GM19025 (cell line): ENCODE data around the gene PHRF1.

Source experiments
- ATAC-seq: cut with Tn5 transposase; IDR thresholded peaks from one replicate; pipeline ENCODE4 v1.9.1; 2021; ENCODE audit warnings: mild to moderate bottlenecking, low read depth, moderate library complexity; ENCODE audit not compliant: unreplicated experiment

Gene PHRF1

GRCh38 chr11:625636-626268 is 49.5 kb downstream of the PHRF1 start:
- no peak for ATAC-seq

GRCh38 chr11:626475-627307 is 50.4 kb downstream of the PHRF1 start, which contains the start of gene SCT:
TSS of gene SCT (minus strand) at chr11:627181. CDS start at chr11:627143, 38 bp downstream.
- ATAC-seq, result no peak

GRCh38 chr11:627308-627576 is 51.0 kb downstream of the PHRF1 start:
- no peak for ATAC-seq

- ATAC-seq, result no peak
Observed at GRCh38 chr11:628056-628455, 51.8 kb downstream of the PHRF1 start.

GRCh38 chr11:629237-629583 is 52.9 kb downstream of the PHRF1 start:
- no peak for ATAC-seq

- ATAC-seq, result no peak
Observed at GRCh38 chr11:630871-631270, 54.6 kb downstream of the PHRF1 start.

GRCh38 chr11:635945-636510 is 59.8 kb downstream of the PHRF1 start:
- no peak for ATAC-seq

- no peak for ATAC-seq
Observed at GRCh38 chr11:636511-637332, 60.5 kb downstream of the PHRF1 start, which contains the start of gene DRD4. TSS of gene DRD4 (plus strand) at chr11:637269. CDS start at chr11:637305, 36 bp downstream.

GRCh38 chr11:637333-637592 is 61.0 kb downstream of the PHRF1 start:
- no peak for ATAC-seq

GRCh38 chr11:637593-638521 is 61.6 kb downstream of the PHRF1 start:
- no peak for ATAC-seq

GRCh38 chr11:638631-639331 is 62.5 kb downstream of the PHRF1 start:
- no peak for ATAC-seq

GRCh38 chr11:639332-639955 is 63.2 kb downstream of the PHRF1 start:
- ATAC-seq, result no peak

- ATAC-seq, result no peak
Observed at GRCh38 chr11:640021-640706, 63.9 kb downstream of the PHRF1 start.

GRCh38 chr11:641806-642370 is 65.6 kb downstream of the PHRF1 start:
- ATAC-seq, result no peak

GRCh38 chr11:643366-643765 is 67.1 kb downstream of the PHRF1 start:
- no peak for ATAC-seq

- no peak for ATAC-seq
Observed at GRCh38 chr11:643849-644738, 67.8 kb downstream of the PHRF1 start.

- no peak for ATAC-seq
Observed at GRCh38 chr11:645536-645935, 69.3 kb downstream of the PHRF1 start.
